Astrocyte of the spinal cord (primary cell): ENCODE measurements around the gene TSPO.
A peak's percentile ranks its signal among the peaks of the same experiment; 100 is the strongest.

Experiments used
- DNase-seq: peaks from one replicate; pipeline ENCODE4 v3.0.0; 2011; ENCODE audit warnings: low read depth, low spot score
- H3K4me3 ChIP-seq: 2 replicates; pipeline ENCODE4 v1.5.1; 2011; ENCODE audit warnings: low read depth, mild to moderate bottlenecking, low read length, moderate library complexity
- in situ Hi-C: cut with HindIII; loops from 2 replicates; pipeline ENCODE4 v1.10.0; 2017; ENCODE audit warnings: low sequenced_read_pairs
- TF ChIP-seq, protein P1 (sequence below): IDR thresholded peaks from 2 replicates; pipeline ENCODE4 v1.5.1; 2012; ENCODE audit warnings: low read depth, mild to moderate bottlenecking, low read length, inconsistent platforms

The TSPO gene

DNA sequence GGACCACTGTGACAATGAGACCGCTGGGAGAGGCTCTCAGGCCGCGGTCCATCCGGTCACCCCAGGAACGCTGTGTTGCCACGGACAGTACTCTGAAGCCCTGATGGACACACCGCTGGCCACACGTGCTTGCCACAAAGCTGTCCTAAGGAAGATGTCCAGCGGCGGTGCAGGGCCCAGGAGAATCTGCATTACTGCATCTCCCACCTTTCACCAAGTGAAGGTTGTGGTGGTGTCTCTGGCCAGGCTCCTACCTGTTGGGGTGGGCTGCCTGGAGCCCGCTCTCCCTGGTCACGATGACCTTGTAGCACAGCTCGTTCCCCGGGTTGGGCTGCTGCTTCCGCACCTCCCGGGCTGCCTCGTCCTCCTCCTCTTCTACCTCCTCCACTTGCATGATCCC, 31.4 kb downstream of the TSPO start:
- TF ChIP-seq, protein P1, sequence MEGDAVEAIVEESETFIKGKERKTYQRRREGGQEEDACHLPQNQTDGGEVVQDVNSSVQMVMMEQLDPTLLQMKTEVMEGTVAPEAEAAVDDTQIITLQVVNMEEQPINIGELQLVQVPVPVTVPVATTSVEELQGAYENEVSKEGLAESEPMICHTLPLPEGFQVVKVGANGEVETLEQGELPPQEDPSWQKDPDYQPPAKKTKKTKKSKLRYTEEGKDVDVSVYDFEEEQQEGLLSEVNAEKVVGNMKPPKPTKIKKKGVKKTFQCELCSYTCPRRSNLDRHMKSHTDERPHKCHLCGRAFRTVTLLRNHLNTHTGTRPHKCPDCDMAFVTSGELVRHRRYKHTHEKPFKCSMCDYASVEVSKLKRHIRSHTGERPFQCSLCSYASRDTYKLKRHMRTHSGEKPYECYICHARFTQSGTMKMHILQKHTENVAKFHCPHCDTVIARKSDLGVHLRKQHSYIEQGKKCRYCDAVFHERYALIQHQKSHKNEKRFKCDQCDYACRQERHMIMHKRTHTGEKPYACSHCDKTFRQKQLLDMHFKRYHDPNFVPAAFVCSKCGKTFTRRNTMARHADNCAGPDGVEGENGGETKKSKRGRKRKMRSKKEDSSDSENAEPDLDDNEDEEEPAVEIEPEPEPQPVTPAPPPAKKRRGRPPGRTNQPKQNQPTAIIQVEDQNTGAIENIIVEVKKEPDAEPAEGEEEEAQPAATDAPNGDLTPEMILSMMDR = no peak
- in situ Hi-C loops = no loop called here
- no peak overlapping the region for H3K4me3 ChIP-seq
- no peak for DNase-seq

DNA sequence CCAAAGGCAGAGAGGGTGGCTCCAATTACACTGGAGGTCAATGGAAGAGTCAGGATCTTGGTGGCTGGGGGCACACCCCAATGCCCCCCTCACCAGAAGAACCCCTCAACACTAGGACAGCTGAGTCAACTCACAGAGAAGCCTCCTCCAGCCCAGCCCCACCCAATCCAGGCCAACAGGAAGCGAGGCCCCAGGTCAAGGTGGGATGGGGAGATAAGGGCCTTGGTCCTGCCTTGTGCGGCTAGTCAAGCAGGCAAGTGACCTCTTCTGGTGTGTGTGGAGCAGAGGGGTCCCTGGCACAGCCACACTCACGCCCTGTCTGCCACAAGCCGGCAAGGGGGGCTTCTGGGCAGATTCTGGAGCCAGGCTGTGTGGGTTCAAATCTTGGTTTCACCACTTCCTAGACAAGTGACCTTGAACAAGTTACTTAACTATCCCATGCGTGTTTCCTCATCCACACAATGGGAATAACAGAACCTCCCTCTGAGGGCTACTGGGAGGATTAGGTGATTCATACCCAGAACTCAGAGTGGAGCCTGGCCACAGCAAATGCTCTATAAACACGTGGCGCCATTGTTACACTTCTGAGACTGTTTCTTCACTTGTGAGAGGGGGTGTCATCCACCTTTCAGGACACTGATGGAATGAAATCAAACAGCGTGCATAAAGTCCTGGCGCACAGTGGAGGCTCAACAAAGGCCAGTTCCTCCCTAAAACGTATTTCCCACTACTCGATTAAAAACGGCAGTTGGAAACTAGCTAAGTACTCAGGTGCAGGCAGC, 32.3 kb downstream of the TSPO start:
- in situ Hi-C loops = no loop called here
- peak; percentile 45 for DNase-seq
- no peak overlapping the region for H3K4me3 ChIP-seq
- TF ChIP-seq, protein P1 = no peak

DNA sequence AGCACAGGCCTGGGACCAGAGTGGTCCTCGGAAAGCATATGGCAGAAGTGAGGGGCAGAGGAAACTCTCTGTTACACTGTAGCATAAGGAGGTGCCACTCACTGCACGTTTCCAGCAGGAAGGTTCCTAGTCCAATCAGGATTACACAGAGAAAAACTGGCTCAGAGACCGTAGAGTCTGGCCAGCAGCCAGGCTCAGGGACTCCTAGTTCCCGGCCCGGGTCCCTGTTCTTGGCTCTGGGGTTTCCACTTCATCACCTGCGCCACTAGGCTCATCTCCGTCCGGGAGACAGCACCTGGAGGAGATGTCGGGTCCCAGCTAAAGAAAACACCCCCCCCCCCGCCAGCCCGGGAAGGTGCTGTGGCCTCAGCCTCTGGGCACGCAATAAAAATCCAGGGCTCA, 34.5 kb downstream of the TSPO start:
- H3K4me3 ChIP-seq = peak overlapping the region; percentile 69
- TF ChIP-seq, protein P1 = no peak
- in situ Hi-C loops = no loop called here
- DNase-seq = no peak

DNA sequence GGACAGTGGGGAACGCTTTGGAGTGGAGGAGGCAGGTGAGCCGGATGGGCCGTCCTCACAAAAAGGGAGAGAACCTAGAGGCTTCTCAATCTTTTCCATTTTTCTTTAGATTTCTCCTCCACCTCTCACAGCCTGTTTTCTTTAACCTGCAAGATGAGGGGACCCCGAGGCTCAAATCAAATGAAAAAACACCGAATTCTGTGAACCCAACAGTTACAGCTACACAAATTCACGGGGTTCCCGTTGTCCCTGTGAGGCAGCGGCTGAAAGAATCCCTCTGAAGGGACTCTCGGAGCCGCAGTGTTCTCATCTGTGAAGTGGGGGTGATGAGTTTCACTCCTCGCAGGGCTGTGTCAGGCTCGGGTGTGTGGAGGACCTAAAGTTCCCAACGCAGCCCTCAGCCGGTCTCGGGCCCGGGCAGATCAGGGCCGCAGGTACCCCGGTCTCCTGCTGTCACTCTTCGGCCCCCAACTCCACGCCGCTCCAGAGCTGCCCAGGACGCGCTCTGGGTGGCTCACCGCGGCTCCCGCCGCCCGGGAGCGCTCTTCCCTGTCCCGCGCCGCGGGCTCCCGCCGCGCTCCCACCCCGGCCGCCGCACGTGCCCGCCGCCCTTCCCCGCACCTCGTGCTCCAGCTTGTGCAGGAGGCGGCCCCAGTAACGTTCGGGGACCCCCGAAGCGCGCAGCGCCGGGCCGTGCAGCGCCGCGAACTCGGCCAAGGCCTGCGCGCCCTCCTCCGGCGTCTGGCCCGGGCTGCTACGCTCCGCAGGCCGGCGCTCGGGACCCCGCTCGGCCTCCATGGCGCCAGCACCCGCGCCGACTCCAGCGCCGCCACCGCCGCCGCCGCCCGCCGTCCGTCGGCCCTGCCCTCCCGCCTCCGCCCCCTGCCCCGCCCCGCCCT, 35.2 kb downstream of the TSPO start, which contains the start of gene TTLL12:
Gene TTLL12, minus strand, starts transcription at position 863 of the 899 bp plus-strand sequence. Its CDS starts 65 bp downstream, at position 798.
- peak; percentile 35 for DNase-seq

DNA sequence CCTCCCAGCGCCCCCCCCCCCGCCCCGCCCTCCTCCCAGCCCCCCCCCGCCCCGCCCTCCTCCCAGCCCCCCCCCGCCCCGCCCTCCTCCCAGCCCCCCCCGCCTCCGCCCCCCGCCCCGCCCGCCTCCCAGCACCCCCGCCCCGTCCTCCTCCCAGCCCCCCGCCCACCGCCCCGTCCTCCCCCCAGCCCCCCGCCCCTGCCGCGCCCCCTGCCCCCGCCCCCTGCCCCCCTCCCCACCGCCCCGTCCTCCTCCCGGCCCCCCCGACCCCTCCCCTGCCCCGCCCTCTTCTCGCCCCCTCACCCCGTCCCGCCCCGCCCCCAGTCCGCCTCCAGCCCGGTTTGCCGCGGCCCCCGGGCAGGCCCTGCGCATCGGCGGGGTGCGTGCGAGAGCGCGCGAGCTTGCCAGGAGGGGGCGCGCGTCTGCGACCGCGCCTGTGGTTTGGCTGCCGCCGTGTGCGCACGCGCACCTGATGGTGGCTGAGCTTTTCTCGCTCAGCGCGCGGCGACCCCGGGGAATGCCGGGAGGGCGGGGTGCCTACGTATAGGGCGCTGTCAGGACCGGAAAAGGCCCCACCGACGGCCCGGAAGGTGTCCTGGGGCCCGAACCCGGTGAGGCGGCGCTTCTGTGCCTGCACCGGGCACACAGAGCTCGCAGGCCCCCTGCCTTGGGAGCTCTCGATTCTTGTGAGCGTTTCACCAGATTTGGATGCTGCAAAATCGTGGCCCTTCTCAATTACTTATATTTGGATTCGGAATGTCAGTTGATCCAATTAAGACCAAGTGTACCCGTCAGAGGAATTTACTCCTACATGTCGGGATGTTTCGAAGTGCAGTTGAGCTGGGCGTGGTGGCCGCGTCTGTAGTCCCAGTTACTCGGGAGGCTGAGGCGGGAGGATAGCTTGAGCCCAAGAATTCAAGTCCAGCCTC, 36.1 kb downstream of the TSPO start:
- H3K4me3 ChIP-seq = peak overlapping the region; percentile 47
- in situ Hi-C loops = no loop called here
- DNase-seq = peak; percentile 95
- TF ChIP-seq, protein P1 = peak; percentile 61

More for the DNA sequence above, 35.2 kb downstream of the TSPO start, which contains the start of gene TTLL12:
- H3K4me3 ChIP-seq = peak within 1 kb of the TSS; percentile 69
- in situ Hi-C loops = no loop called here
- TF ChIP-seq, protein P1 = no peak
